HEK293 (cell line): ENCODE measurements around the gene CLTB.

ENCODE experiments used
- ELK4 ChIP-seq: IDR thresholded peaks from 2 replicates; pipeline ENCODE4 v1.6.1; 2011; ENCODE audit warnings: mild to moderate bottlenecking, low read depth, low read length, borderline replicate concordance
- REPIN1 ChIP-seq: fragments of 450-650 bp; formaldehyde crosslinking; IDR thresholded peaks from 2 replicates; pipeline ENCODE4 v1.5.1; 2017; ENCODE audit warnings: missing biosample characterization, missing genetic modification characterization, low read depth
- TCF7L2 ChIP-seq: IDR thresholded peaks from 2 replicates; pipeline ENCODE4 v1.6.1; 2011; ENCODE audit warnings: low read depth, mild to moderate bottlenecking, inconsistent platforms, low read length, moderate library complexity, borderline replicate concordance
- ZBTB1 ChIP-seq: fragments of 450-650 bp; formaldehyde crosslinking; IDR thresholded peaks from 2 replicates; pipeline ENCODE4 v1.5.1; 2016; ENCODE audit warnings: missing biosample characterization, missing genetic modification characterization
- ZBTB11 ChIP-seq: fragments of 450-650 bp; formaldehyde crosslinking; conservative IDR thresholded peaks from 2 replicates; pipeline ENCODE4 v1.5.1; 2016; ENCODE audit warnings: low read depth, missing biosample characterization, missing genetic modification characterization
- ZNF140 ChIP-seq: fragments of 450-650 bp; formaldehyde crosslinking; IDR thresholded peaks from 2 replicates; pipeline ENCODE4 v1.5.1; 2016; ENCODE audit warnings: missing biosample characterization, missing genetic modification characterization
- ZNF155 ChIP-seq: fragments of 450-650 bp; formaldehyde crosslinking; IDR thresholded peaks from 2 replicates; pipeline ENCODE4 v1.5.1; 2016; ENCODE audit warnings: missing biosample characterization, missing genetic modification characterization
- ZNF174 ChIP-seq: fragments of 450-650 bp; formaldehyde crosslinking; IDR thresholded peaks from 2 replicates; pipeline ENCODE4 v1.5.0; 2017; ENCODE audit warnings: missing biosample characterization, mild to moderate bottlenecking, missing genetic modification characterization
- ZNF202 ChIP-seq: fragments of 450-650 bp; formaldehyde crosslinking; IDR thresholded peaks from 2 replicates; pipeline ENCODE4 v1.5.1; 2016; ENCODE audit warnings: missing biosample characterization, missing genetic modification characterization, borderline replicate concordance
- ZNF266 ChIP-seq: fragments of 450-650 bp; formaldehyde crosslinking; IDR thresholded peaks from 2 replicates; pipeline ENCODE4 v1.5.1; 2016; ENCODE audit warnings: missing biosample characterization, missing genetic modification characterization, low read depth
- ZNF473 ChIP-seq: fragments of 450-650 bp; formaldehyde crosslinking; IDR thresholded peaks from 2 replicates; pipeline ENCODE4 v1.5.1; 2017; ENCODE audit warnings: missing biosample characterization, missing genetic modification characterization
- ZNF560 ChIP-seq: fragments of 450-650 bp; formaldehyde crosslinking; IDR thresholded peaks from 2 replicates; pipeline ENCODE4 v1.5.1; 2017; ENCODE audit warnings: missing biosample characterization, missing genetic modification characterization, borderline replicate concordance
- ZNF621 ChIP-seq: fragments of 450-650 bp; formaldehyde crosslinking; IDR thresholded peaks from 2 replicates; pipeline ENCODE4 v1.5.1; 2017; ENCODE audit warnings: missing biosample characterization, missing genetic modification characterization
- ZNF623 ChIP-seq: fragments of 450-650 bp; formaldehyde crosslinking; IDR thresholded peaks from 2 replicates; pipeline ENCODE4 v1.5.1; 2016; ENCODE audit warnings: missing biosample characterization, missing genetic modification characterization
- ZSCAN4 ChIP-seq: fragments of 450-650 bp; formaldehyde crosslinking; IDR thresholded peaks from 2 replicates; pipeline ENCODE4 v1.5.1; 2017; ENCODE audit warnings: missing biosample characterization, missing genetic modification characterization
- TF ChIP-seq, protein P1 (sequence below): fragments of 450-650 bp; formaldehyde crosslinking; IDR thresholded peaks from 2 replicates; pipeline ENCODE4 v1.5.1; 2016; ENCODE audit warnings: missing biosample characterization, missing genetic modification characterization
- TF ChIP-seq, protein P2 (sequence below): fragments of 450-650 bp; formaldehyde crosslinking; IDR thresholded peaks from 2 replicates; pipeline ENCODE4 v1.5.1; 2016; ENCODE audit warnings: missing biosample characterization, missing genetic modification characterization
- TF ChIP-seq, protein P3 (sequence below): fragments of 450-650 bp; formaldehyde crosslinking; IDR thresholded peaks from 2 replicates; pipeline ENCODE4 v1.5.1; 2016; ENCODE audit warnings: missing biosample characterization, missing genetic modification characterization
- TF ChIP-seq, protein P4 (sequence below): fragments of 450-650 bp; formaldehyde crosslinking; IDR thresholded peaks from 2 replicates; pipeline ENCODE4 v1.5.1; 2016; ENCODE audit warnings: missing biosample characterization, missing genetic modification characterization
- TF ChIP-seq, protein P5 (sequence below): fragments of 450-650 bp; formaldehyde crosslinking; IDR thresholded peaks from 2 replicates; pipeline ENCODE4 v1.5.1; 2017; ENCODE audit warnings: missing biosample characterization, missing genetic modification characterization

Gene CLTB

DNA sequence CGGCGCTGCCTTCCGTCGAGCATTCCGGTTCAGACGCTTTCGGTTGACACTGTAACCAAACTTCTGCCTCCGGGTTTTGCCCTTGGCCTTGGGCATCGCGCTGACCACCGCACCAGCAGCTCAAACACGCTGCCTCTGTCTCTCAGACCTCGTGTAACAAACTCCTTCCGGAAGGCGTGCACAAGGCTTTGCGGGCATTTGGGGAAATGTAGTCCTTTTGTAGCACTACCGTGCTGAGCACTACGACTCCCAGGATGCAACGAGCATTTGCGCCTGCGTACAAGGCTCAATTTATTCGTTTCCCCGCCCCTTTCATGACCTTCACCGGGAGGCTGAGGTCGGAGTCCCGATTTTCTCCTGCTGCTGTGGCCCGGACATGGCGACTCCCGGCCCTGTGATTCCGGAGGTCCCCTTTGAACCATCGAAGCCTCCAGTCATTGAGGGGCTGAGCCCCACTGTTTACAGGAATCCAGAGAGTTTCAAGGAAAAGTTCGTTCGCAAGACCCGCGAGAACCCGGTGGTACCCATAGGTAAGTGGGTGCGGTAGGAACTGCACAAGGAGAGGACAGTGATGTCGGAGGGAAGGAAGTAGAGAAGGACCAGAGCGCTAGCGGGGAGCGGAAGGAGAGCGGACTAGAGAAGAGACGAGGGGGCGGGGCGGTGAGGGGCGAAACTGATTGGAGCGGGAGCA lies 27.8 kb downstream of the CLTB start, which contains the start of the genes HIGD2A and NOP16 (continued):
- TF ChIP-seq, protein P1, sequence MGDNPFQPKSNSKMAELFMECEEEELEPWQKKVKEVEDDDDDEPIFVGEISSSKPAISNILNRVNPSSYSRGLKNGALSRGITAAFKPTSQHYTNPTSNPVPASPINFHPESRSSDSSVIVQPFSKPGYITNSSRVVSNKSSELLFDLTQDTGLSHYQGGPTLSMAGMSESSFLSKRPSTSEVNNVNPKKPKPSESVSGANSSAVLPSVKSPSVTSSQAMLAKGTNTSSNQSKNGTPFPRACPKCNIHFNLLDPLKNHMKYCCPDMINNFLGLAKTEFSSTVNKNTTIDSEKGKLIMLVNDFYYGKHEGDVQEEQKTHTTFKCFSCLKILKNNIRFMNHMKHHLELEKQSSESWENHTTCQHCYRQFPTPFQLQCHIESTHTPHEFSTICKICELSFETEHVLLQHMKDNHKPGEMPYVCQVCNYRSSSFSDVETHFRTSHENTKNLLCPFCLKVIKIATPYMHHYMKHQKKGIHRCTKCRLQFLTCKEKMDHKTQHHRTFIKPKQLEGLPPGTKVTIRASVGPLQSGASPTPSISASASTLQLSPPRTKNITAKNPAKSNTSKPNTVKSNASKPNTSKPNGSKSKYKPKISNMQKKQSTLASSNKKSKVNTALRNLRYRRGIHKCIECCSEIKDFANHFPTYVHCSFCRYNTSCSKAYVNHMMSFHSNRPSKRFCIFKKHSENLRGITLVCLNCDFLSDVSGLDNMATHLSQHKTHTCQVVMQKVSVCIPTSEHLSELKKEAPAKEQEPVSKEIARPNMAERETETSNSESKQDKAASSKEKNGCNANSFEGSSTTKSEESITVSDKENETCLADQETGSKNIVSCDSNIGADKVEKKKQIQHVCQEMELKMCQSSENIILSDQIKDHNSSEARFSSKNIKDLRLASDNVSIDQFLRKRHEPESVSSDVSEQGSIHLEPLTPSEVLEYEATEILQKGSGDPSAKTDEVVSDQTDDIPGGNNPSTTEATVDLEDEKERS (tag by site-specific recombination), result peak; percentile 95
- TF ChIP-seq REPIN1, result no peak
- TF ChIP-seq, protein P2, sequence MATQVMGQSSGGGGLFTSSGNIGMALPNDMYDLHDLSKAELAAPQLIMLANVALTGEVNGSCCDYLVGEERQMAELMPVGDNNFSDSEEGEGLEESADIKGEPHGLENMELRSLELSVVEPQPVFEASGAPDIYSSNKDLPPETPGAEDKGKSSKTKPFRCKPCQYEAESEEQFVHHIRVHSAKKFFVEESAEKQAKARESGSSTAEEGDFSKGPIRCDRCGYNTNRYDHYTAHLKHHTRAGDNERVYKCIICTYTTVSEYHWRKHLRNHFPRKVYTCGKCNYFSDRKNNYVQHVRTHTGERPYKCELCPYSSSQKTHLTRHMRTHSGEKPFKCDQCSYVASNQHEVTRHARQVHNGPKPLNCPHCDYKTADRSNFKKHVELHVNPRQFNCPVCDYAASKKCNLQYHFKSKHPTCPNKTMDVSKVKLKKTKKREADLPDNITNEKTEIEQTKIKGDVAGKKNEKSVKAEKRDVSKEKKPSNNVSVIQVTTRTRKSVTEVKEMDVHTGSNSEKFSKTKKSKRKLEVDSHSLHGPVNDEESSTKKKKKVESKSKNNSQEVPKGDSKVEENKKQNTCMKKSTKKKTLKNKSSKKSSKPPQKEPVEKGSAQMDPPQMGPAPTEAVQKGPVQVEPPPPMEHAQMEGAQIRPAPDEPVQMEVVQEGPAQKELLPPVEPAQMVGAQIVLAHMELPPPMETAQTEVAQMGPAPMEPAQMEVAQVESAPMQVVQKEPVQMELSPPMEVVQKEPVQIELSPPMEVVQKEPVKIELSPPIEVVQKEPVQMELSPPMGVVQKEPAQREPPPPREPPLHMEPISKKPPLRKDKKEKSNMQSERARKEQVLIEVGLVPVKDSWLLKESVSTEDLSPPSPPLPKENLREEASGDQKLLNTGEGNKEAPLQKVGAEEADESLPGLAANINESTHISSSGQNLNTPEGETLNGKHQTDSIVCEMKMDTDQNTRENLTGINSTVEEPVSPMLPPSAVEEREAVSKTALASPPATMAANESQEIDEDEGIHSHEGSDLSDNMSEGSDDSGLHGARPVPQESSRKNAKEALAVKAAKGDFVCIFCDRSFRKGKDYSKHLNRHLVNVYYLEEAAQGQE (tag by site-specific recombination), result peak; percentile 62
- peak; percentile 100 for TF ChIP-seq ZBTB11 (tag by site-specific recombination)
- no peak for TF ChIP-seq ZNF560 (tag by site-specific recombination)
- TF ChIP-seq, protein P3, sequence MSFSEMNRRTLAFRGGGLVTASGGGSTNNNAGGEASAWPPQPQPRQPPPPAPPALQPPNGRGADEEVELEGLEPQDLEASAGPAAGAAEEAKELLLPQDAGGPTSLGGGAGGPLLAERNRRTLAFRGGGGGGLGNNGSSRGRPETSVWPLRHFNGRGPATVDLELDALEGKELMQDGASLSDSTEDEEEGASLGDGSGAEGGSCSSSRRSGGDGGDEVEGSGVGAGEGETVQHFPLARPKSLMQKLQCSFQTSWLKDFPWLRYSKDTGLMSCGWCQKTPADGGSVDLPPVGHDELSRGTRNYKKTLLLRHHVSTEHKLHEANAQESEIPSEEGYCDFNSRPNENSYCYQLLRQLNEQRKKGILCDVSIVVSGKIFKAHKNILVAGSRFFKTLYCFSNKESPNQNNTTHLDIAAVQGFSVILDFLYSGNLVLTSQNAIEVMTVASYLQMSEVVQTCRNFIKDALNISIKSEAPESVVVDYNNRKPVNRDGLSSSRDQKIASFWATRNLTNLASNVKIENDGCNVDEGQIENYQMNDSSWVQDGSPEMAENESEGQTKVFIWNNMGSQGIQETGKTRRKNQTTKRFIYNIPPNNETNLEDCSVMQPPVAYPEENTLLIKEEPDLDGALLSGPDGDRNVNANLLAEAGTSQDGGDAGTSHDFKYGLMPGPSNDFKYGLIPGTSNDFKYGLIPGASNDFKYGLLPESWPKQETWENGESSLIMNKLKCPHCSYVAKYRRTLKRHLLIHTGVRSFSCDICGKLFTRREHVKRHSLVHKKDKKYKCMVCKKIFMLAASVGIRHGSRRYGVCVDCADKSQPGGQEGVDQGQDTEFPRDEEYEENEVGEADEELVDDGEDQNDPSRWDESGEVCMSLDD, result peak; percentile 94
- no peak for TF ChIP-seq ZNF202 (tag by site-specific recombination)
- TF ChIP-seq, protein P4, sequence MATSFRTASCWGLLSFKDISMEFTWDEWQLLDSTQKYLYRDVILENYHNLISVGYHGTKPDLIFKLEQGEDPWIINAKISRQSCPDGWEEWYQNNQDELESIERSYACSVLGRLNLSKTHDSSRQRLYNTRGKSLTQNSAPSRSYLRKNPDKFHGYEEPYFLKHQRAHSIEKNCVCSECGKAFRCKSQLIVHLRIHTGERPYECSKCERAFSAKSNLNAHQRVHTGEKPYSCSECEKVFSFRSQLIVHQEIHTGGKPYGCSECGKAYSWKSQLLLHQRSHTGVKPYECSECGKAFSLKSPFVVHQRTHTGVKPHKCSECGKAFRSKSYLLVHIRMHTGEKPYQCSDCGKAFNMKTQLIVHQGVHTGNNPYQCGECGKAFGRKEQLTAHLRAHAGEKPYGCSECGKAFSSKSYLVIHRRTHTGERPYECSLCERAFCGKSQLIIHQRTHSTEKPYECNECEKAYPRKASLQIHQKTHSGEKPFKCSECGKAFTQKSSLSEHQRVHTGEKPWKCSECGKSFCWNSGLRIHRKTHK (tag by site-specific recombination), result no peak
- no peak for TF ChIP-seq ZNF140 (tag by site-specific recombination)
- TF ChIP-seq ELK4, result no peak
- TF ChIP-seq ZNF621, result no peak
- no peak for TF ChIP-seq TCF7L2
- no peak for TF ChIP-seq ZNF155 (tag by site-specific recombination)
- peak; percentile 77 for TF ChIP-seq ZSCAN4 (tag by site-specific recombination)
- no peak for TF ChIP-seq ZNF473 (tag by site-specific recombination)
- TF ChIP-seq, protein P5, sequence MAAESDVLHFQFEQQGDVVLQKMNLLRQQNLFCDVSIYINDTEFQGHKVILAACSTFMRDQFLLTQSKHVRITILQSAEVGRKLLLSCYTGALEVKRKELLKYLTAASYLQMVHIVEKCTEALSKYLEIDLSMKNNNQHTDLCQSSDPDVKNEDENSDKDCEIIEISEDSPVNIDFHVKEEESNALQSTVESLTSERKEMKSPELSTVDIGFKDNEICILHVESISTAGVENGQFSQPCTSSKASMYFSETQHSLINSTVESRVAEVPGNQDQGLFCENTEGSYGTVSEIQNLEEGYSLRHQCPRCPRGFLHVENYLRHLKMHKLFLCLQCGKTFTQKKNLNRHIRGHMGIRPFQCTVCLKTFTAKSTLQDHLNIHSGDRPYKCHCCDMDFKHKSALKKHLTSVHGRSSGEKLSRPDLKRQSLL (tag by site-specific recombination), result no peak
- peak; percentile 10; the same call in 1 of the 2 replicates for TF ChIP-seq ZNF266
- TF ChIP-seq ZBTB1, result 0 out of 2 replicates have a peak, but pooled peaks have one; percentile 63
- no peak for TF ChIP-seq ZNF174
- no peak for TF ChIP-seq ZNF623 (tag by site-specific recombination)
